Osteoblast (primary cell): ENCODE measurements around the gene GNGT2. TPM values are rescaled to one million over a fixed set of nuclear protein-coding genes. Genes with fewer than 3 reads are reported as not detected.
A peak's percentile ranks its signal among the peaks of the same experiment; 100 is the strongest.

Experiments
- DNase-seq: peaks from one replicate; pipeline ENCODE4 v3.0.0; 2011; ENCODE audit warnings: low spot score, mixed read lengths; ENCODE audit not compliant: insufficient read length; ENCODE audit errors: missing footprints
- H2AFZ ChIP-seq: 2 replicates; pipeline ENCODE4 v1.6.0; 2011; ENCODE audit warnings: mild to moderate bottlenecking, low read length
- H3K27ac ChIP-seq: 2 replicates; pipeline ENCODE4 v1.5.1; 2011; ENCODE audit warnings: mild to moderate bottlenecking, low read depth, low read length, moderate library complexity
- H3K27me3 ChIP-seq: 2 replicates; pipeline ENCODE4 v1.6.0; 2012; ENCODE audit warnings: mild to moderate bottlenecking, control low read depth, inconsistent platforms, low read length, moderate library complexity; ENCODE audit not compliant: insufficient read depth
- H3K36me3 ChIP-seq: 2 replicates; pipeline ENCODE4 v1.5.1; 2011; ENCODE audit warnings: mild to moderate bottlenecking, low read length, control low read depth, moderate library complexity; ENCODE audit not compliant: insufficient read depth
- H3K4me1 ChIP-seq: 2 replicates; pipeline ENCODE4 v1.5.1; 2011; ENCODE audit warnings: mild to moderate bottlenecking, low read length, control low read depth, moderate library complexity; ENCODE audit not compliant: insufficient read depth
- H3K4me2 ChIP-seq: 2 replicates; pipeline ENCODE4 v1.6.0; 2011; ENCODE audit warnings: mild to moderate bottlenecking, low read length; ENCODE audit not compliant: insufficient read depth
- H3K4me3 ChIP-seq: fragments of 200-600 bp; sonication (generic); 3 replicates; pipeline ENCODE4 v1.5.1; 2012; ENCODE audit warnings: mild to moderate bottlenecking, low read length, inconsistent platforms; ENCODE audit not compliant: insufficient read depth
- H3K79me2 ChIP-seq: 2 replicates; pipeline ENCODE4 v1.6.0; 2012; ENCODE audit warnings: mild to moderate bottlenecking, low read length, control low read depth, inconsistent platforms; ENCODE audit not compliant: insufficient read depth
- H3K9me3 ChIP-seq: 2 replicates; pipeline ENCODE4 v1.5.1; 2011; ENCODE audit warnings: low read depth, low read length, control low read depth
- H4K20me1 ChIP-seq: 2 replicates; pipeline ENCODE4 v1.6.0; 2012; ENCODE audit warnings: mild to moderate bottlenecking, low read length, control low read depth; ENCODE audit not compliant: insufficient read depth
- total RNA-seq: library from RNA; depleted of rRNA; stranded (reverse); fragments of >200 nt; gene quantifications from 2 replicates; pipeline ENCODE4 v1.2.3, GENCODE V29; 2012
- TF ChIP-seq, protein P1 (sequence below): IDR thresholded peaks from 2 replicates; pipeline ENCODE4 v1.5.1; 2011; ENCODE audit warnings: mild to moderate bottlenecking, low read depth, low read length, moderate library complexity; ENCODE audit errors: extremely low read depth

GNGT2 gene
- total RNA-seq, 1 donor: not detected

DNA sequence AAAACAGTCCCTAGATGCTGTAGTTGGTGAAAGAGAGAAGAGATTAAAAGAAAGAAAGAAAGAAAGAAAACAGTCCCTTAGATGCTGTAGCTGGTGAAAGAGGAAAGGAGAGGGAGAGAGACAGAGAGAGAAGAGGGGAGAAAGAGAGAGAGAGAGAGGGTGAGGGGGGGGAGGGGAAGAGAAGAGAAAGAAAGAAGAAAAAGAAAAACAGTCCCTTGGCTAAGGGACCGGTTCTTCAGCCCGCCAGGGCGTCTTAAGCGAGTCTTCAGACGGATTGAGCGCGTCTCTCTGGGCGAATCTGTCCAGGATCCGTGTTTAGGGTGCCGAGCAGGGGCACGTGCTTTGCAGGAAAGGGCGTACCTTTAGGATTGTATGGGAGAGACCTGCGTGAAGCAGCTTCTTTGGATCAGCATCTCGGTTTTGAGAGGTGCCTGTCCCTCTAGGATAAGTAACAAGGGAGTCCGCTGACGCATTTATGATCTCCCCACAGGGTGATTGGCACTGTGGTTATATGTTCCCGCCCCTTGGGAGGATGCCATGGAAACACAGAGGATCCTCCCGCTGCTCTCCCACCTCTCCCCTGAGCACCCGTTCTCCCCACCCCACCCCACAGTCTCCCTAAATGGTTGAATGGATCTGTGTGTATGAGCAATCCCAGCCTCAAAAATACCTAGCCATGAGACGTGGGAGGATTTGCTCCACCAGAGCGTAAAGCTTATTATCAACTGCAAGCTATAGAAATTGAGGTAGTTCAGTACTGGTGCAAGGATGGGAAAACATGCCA, 16.7 kb downstream of the GNGT2 start:
- Histone ChIP-seq H3K4me2 (peak overlapping the region; percentile 87), H3K9me3 (no peaks in the 10 kb centered on the region), H3K36me3 (no peaks in the 10 kb centered on the region), H3K27ac (peak overlapping the region; percentile 78), H2AFZ (peak overlapping the region; percentile 98), H4K20me1 (no peaks in the 10 kb centered on the region), H3K79me2 (no peaks in the 10 kb centered on the region), H3K4me1 (peaks cover 19% of the 10 kb centered on the region), H3K27me3 (no peaks in the 10 kb centered on the region), H3K4me3 (peak overlapping the region; percentile 86)
- TF ChIP-seq, protein P1, sequence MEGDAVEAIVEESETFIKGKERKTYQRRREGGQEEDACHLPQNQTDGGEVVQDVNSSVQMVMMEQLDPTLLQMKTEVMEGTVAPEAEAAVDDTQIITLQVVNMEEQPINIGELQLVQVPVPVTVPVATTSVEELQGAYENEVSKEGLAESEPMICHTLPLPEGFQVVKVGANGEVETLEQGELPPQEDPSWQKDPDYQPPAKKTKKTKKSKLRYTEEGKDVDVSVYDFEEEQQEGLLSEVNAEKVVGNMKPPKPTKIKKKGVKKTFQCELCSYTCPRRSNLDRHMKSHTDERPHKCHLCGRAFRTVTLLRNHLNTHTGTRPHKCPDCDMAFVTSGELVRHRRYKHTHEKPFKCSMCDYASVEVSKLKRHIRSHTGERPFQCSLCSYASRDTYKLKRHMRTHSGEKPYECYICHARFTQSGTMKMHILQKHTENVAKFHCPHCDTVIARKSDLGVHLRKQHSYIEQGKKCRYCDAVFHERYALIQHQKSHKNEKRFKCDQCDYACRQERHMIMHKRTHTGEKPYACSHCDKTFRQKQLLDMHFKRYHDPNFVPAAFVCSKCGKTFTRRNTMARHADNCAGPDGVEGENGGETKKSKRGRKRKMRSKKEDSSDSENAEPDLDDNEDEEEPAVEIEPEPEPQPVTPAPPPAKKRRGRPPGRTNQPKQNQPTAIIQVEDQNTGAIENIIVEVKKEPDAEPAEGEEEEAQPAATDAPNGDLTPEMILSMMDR: no peak
- peak; percentile 62 for DNase-seq

DNA sequence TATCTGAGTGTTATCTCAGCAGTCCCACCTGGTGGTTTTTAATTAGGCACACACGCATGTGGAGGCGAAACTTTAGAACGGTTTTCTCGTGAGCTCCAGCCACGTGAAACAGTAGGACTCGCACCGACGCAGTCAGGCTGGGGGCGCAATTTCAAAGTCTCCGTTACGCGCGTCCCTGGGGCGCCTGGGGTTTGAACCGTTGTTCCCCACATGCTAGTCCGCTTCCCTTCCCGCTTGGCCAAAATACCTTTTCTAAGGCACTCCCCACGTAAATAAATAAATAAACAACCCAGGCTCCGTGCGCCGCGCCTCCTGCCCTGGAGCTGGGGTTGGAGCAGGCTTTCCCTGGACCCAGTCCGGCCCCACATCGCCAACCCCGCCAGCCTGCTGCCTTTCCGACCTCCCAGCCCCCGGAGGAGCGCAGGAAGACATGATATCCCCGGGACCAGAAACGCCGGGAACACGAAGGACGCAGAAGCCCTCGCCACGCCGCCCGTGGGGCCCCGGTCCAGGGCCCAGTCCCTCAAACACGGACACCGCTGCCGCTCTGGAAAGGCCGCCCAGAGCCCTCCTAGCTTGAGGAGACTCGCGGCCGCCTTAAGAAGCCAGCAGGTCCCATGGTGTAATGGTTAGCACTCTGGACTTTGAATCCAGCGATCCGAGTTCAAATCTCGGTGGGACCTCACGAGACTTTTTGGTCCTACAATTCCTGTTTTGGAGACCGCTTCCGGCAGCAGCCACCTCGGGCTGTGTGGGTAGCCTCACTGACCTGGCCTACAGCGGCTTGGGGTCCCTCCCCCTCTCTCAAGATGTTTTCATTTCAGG, 18.2 kb downstream of the GNGT2 start:
- Histone ChIP-seq H2AFZ (peak overlapping the region; percentile 98), H3K36me3 (no peaks in the 10 kb centered on the region), H3K4me3 (peak overlapping the region; percentile 86), H3K27me3 (no peaks in the 10 kb centered on the region), H4K20me1 (no peaks in the 10 kb centered on the region), H3K27ac (peak overlapping the region; percentile 78), H3K4me2 (peak overlapping the region; percentile 87), H3K9me3 (no peaks in the 10 kb centered on the region), H3K79me2 (no peaks in the 10 kb centered on the region), H3K4me1 (peaks cover 15% of the 10 kb centered on the region)
- TF ChIP-seq, protein P1: peak; percentile 24
- DNase-seq: peak; percentile 94

DNA sequence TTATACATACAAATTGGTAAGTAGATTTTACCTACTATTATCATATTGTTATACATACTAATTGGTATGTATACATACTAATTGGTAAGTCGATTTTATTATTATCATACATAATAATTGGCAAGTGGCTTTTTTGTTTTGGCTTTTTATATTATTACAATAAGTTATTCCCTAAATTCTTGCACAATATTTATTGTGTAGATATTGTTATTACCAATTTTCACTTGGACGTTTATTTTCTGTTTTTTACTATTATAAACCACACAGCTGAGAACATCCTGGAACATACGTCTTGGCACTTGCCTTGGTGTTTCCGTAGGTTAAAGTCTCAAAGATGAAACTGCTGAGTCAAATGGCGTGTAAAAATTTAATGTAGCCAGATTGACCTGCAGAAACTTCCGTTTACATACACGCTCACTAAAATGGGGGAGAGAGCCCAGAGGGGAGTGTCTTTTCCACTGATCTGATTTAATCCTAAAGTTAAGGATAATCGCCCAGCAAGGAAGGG, 18.9 kb downstream of the GNGT2 start:
- Histone ChIP-seq H3K4me1 (peaks cover 14% of the 10 kb centered on the region), H3K27me3 (no peaks in the 10 kb centered on the region), H4K20me1 (no peaks in the 10 kb centered on the region), H3K9me3 (no peaks in the 10 kb centered on the region), H3K36me3 (no peaks in the 10 kb centered on the region), H2AFZ (peak overlapping the region; percentile 94), H3K4me2 (peak overlapping the region; percentile 87), H3K4me3 (peak overlapping the region; percentile 86), H3K79me2 (no peaks in the 10 kb centered on the region), H3K27ac (peak overlapping the region; percentile 78)
- DNase-seq: no peak
- TF ChIP-seq, protein P1: no peak

DNA sequence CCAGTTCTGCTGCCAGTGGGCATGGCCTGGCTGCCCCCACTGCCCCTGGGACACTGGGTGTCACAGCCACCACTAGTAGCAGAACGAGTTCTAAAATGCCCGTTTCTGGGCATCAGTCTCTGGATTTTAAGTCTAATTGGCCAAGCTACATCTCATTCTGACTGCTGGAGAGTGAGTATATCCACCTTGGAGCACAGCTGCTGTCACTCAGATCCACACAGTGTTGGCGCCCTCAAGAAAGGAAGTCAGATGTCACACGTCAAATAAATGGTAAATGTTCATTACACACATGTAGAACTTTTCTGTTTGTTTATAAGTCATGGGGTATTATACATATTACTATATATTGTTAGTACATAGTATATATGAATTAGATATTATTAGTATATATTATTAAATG, 19.4 kb downstream of the GNGT2 start:
- peak overlapping the region; percentile 58 for H2AFZ ChIP-seq
- no peaks in the 10 kb centered on the region for H3K36me3 ChIP-seq
- peaks cover 14% of the 10 kb centered on the region for H3K4me1 ChIP-seq
- H4K20me1 ChIP-seq: no peaks in the 10 kb centered on the region
- H3K9me3 ChIP-seq: no peaks in the 10 kb centered on the region
- TF ChIP-seq, protein P1: no peak
- DNase-seq: no peak
- no peak overlapping the region for H3K27ac ChIP-seq
- H3K79me2 ChIP-seq: no peaks in the 10 kb centered on the region
- no peak overlapping the region for H3K4me3 ChIP-seq
- H3K4me2 ChIP-seq: no peak overlapping the region
- H3K27me3 ChIP-seq: no peaks in the 10 kb centered on the region
